ENCODE data around the gene TTLL13.
"Not testable (repeated sequence)": the region's sequence is repeated elsewhere in the genome, so short reads cannot be mapped to it uniquely, and the experiment has no call there.

- TF ChIP-seq CTCF, POLR2A (IDR thresholded peaks at IDR 0.05): not testable (repeated sequence)
Measured at GRCh38 chr15:90296316-90296884, 47.0 kb downstream of the TTLL13 start.

All from right lobe of liver (tissue), 4 donors.